COR-L47 (cell line): ENCODE measurements around the gene BNIP5.

ENCODE experiments used
- DNase-seq: peaks from one replicate; lab custom pipeline; 2025; lab: John Stamatoyannopoulos, UW

BNIP5 gene

DNA sequence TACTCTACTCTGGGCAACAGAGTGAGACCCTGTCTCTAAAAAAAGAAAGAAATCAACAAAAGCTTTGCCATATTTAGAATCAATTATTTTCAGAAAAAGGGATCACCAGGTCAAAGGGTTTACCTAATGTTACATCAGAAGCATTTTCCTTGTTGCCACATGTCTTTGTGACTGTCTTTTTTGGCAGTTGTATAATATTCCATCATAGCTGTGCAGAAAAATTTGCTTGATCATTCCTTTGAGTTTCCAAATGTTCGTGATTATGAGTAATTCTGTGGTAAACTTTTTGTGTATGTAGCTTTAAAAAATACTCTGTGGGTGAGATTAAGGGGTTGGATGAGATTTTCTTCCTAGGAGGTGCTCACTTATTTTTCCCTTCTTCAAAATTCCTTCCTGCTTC is 40.4 kb downstream of the BNIP5 start:
- DNase-seq, result no peak

DNA sequence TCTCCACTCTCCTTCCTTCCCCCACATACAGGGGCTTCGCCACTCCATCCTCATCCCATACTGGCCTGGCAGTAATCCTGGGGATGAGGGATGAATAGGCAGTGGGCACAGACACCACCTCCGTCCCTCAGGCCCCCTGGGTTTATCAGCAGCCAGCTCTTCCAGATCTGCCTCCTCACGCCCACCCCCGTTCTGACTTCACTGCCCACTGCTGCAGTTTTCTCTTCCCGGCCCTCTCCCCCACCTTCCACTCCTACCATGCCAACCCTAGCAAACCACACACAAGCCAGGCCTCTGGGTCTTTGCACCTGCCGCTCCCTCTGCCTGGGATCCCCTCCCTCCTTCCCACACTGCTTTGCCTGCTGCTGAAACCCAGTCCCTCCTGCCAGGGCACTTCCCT is 44.5 kb downstream of the BNIP5 start:
- no peak for DNase-seq

DNA sequence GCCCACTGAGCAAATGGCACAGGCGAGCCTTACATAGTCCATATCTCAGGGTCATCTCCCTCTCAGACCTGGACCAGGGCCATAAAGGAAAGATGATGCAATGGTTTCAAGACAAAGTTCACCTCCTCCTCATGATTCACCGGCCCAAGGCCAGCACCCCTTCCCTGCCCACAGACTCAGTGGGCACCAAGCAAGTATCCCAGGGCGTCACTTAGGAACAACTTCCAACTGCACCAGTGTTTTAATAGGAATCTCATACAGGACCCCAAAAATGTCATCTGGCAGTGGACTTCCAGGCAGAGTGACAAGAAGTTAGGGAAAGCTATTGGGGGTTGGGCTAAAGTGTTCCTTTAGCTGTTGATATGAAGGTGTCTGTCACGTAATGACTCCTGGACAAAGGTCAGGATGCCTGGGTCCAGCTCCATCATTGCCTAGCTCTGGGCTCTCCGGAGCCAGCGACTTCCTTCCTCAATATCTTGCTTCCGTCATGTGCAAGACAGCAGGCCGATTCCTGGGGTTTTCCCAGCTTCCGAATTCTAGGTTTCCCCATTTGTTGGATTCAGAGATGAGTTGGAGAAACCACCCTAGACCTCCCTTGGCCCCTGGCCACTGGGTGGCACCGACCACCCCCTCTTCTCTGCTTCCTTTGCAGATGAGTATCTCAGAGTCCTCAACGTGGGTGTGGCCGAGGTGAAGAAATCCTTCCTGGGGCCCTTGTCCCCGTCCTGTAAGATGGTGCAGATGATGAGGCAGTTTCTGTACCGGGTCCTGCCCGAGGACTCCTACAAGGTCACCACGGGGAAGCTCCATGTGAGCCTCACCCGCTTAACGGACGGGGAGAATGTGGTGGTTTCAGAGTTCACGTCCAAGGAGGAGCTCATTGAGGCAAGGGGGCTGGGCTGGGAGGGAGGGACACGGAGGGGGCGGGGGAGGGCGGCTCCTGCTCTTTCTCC is 45.7 kb downstream of the BNIP5 start:
- no peak for DNase-seq

DNA sequence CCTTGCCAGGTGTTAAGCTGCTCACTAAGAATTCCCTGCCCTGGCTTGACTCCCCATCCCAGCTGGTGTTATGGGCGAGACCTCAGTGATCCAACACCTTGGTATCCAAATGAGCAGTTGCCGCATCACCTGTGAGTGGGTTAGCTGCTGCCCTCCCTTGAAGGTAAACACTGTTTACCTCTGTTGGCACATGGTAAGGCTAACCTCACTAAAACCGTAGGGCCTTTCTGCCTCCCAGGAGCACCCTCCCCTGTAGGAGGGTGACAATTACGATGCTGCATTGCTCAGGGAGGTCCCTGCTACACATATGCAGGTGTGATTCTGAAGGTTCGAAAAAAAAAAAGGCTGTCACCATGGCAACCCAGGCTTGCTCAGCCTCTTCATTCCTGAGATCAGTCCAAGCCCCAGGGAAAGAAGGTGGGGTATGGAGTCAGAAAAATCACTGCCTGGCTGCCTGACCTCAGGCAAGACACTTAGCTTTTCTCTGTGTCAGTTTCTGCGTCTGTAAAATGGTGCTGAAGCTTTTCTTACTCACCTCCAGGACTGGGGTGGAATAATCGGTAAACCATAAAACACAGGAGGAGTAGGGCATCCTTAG is 47.3 kb downstream of the BNIP5 start:
- peak; percentile 81 for DNase-seq

DNA sequence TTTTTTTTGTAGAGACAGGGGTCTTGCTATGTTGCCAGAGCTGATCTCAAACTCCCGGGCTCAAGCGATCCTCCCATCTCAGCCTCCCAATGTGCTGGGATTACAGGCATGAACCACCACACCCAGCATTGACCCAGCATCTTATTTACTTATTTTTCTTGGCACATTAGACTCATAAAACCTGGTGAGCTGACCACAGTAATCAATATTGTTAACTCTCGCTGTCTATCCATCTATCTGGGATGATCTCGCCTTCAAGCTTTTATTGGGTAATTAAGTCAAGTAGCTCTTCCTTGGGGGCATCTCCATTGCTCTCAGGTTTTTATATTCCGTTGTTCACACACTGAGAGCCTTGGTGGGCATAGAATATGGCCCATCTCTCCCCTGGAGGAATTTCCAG is 49.8 kb downstream of the BNIP5 start:
- no peak for DNase-seq

DNA sequence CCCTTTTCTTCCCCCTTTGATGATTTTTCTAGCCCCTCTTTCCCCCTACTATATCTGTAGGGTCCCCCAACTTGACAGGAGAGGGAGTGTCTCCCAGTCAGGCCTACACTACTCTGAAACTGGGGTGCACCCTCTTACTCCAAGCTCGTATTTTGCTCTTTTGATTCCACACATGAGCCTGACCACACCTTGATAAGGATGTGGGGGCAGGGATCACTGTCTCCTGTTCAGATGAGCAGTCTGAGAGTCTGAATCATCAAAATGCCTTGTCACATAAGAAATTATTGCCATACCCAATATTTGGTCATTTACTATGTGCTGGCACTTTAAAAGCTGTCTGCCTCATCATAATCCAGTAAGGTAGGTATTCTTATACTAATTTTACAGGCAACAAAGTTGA is 50.9 kb downstream of the BNIP5 start:
- DNase-seq, result no peak

DNA sequence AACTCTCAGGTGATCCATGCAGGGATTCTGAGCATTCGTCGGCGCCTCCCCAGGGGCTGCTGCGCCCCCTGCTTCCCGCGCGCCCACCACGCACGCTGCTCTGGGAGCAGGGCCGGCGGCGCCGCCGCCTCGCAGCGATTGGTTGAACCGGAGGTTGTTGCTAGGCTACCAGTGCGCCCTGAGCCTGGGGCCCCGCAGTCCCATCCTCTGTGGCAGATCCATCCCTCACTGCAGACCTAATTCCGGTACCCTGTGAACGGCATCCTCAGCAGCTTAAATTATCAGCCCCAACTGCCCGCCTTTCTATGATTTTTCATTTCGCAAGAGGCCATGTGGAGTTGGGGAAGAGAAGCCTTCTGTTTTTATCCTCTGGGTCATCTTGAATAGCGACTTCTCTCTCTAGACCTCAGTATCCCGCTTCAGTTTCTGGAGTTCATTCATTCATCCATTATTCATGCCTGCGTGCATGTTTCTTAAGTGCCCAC is 51.5 kb downstream of the BNIP5 start:
- DNase-seq, result no peak

DNA sequence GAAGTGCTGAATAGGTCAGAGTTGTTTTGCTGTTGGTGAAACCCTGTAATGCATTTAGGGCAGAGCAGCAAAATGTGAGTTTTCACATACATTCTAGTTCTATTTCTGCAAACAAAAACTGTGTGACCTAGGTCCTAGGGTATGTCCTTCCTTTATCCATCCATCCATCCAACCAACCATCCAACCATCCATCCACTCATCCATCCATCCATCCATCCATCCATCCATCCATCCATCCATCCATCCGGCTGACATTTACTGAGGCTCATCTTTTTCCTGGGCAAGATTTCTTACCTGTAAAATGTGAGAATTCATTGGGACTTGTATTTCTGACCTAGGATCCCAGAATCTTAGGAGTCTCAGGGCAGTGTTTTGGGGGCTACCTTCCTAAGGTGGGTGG is 52.3 kb downstream of the BNIP5 start:
- no peak for DNase-seq

DNA sequence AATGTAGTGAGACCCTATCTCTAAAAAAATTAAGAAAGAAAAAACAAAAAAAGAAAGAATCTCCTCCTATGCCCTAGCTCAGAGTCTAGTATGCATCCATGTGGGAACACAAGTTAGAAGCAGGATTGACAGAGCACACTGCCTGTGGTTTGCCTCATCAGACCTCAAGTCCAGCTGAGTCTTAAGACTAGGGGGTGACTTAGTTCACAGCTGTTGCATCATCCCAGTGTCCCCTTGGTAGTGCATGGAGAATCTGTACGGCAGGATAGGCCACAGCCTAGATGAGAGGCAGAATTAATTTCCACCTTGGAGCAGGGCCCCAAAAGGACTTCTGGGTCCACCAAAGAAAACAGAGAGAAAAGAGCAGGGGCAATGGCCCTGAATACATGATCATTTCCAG is 53.1 kb downstream of the BNIP5 start:
- no peak for DNase-seq

DNA sequence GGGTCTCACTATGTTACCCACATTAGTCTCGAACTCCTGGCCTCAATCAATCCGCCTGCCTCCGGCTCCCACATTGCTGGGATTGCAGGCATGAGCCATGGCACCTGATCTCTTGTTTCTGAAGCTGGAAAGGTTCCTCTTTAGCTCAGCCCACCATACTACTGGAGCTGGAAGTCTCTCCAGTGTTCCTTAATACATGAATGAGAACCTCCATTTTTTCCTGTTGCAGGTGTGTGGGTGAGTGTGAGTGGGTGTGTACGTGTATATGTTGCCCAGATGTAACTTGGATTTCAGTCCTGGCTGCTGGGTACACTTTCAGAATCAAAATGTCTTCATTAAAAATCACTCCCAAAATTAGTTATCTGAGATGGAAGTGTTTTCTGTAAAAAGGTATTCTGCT is 55.7 kb downstream of the BNIP5 start:
- no peak for DNase-seq

DNA sequence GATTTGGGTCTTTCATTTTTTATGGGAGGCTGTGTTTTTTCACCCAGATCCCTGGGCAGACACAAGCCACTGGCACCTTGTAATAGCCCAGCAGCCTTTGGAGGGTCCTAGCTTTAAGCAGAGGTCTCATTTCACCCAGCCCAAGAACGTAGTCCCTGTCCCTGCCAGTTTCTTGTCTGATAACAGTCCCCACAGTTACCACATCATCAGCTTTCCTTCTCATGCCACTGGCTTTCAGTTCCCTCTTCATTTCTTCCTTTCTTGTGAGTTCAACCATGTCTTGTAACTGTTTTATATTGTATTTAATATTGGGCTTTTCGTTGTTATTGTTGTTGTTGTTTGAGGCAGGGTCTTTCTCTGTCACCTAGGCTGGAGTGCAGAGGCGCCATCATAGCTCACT is 56.2 kb downstream of the BNIP5 start:
- DNase-seq, result no peak

DNA sequence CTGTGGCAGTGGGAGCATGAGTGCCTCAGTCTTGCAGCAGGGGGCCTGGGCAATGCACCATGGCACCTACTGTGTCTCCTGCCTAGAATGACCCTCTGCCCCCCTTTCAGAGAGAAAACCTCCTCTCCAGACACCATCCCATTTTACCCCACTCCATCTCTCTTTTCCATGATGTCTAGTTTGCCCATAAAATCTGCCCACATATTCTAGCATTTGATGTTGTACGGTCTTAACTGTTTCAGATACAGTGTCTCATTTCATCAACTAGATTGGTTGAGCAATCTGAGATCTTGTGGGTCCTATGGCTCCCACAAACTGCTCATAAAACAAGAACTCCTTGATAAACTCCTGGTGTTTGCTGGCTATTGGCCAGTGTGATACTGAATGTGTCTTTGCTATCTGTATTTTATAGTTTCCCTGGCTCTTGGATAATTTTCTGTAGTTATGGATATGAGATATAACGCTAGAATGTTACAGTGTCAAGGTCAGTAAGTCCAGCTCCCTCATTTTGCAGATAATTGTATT is 58.7 kb downstream of the BNIP5 start:
- no peak for DNase-seq

DNA sequence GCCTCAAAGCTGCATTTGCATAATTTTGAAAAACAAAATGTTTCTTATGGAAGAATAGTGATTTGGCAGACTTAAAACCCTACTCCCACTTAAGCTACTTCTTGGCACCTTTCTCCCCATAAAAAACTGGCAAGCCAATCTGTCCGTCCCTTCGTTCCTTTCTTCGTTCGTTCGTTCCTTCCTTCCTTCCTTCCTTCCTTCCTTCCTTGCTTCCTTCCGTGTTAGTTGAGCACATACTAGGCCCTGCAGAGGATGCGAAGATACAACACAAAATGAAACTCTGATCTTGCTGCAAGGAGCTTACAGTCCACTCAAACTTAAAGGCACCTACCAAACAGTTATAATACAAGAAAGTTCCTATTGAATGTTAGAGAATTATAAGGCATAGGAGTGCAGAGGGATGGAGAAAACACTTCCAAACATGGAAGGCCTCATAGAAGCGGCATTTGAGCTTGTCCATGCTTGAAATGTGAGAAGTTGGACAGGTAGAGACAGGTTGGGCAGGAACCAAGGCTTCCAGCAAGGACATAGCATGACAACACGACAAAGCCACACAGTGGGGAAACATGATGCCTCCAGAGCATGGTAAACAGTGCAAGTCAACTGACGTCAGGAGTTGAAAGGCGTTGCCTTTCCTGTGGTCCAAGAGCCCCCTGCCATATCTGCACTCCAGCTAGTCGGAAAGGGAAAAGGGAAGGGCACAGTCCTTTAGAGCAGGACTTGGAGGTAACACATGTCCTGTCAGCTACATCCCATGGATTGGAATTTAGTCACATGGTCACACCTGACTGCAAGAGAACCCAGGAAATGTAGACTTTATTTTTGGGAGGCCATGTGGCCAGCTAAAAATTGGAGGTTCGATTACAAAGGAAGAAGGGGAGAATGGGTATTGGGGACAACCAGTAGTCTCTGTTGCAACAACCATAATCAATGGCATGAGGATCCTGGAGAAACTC is 59.8 kb downstream of the BNIP5 start:
- no peak for DNase-seq

DNA sequence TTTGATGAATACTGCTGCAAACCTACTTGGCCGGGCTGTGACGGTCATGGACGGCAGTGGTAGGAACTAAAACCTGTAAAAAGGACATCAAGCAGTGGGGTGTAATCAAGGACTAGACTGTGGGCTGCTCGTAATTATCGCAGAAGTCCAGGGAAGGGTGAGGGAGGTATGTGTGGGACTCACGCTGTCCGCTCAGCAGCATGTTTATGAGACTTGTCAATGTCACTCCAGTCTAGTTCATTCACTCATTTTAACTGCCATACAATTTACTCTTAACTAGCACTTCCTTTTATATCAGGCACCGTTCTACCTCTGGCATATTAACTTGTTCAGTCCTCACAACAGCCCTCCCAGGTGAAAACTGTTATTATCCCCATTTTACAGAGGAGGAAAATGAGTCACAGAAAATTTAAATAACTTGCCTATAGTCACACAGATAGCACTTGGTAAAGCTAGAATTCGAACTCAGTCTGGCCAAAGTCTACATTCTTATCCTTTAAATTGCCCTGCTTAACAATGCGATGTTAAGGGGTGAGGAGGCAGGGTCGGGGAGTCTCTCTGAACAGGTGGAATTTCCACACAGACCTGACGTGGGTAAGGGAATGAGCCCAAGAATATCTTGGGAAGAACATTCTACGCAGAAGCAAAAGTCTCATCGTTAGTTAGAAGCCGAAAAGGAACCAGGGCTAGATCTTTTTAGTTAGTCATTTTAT is 62.7 kb downstream of the BNIP5 start:
- no peak for DNase-seq

DNA sequence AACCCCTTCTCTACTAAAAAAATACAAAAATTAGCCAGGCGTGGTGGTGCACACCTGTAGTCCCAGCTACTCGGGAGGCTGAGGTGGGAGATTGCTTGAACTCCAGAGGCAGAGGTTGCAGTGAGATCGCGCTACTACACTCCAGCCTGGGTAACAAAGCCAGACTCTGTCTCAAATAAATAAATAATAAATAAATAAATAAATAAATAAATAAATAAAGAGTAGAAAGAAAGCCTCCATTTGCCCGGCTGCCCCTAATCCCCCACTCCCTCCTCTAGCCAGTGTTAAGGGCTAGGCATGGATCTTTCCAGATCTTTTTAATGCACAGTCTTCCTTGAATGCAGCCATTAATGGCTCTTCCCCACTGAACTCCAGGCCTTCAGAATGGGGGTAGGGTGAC is 63.6 kb downstream of the BNIP5 start:
- no peak for DNase-seq

DNA sequence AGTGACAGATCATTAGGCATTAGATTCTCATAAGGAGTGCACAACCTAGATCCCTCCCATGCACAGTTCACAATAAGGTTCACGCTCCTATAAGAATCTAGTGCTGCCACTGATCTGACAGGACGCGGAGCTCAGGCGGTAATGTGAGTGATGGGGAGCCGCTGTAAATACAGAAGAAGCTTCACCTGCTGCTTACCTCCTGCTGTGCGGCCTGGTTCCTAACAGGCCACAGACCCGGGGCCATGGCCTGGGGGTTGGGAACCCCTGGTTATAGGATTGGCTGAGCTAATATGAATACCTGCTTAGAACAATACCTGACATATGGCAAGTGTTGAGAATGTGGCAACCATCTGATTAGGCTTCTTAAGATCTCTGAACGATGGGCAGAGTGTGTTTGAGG is 64.5 kb downstream of the BNIP5 start:
- DNase-seq, result no peak

DNA sequence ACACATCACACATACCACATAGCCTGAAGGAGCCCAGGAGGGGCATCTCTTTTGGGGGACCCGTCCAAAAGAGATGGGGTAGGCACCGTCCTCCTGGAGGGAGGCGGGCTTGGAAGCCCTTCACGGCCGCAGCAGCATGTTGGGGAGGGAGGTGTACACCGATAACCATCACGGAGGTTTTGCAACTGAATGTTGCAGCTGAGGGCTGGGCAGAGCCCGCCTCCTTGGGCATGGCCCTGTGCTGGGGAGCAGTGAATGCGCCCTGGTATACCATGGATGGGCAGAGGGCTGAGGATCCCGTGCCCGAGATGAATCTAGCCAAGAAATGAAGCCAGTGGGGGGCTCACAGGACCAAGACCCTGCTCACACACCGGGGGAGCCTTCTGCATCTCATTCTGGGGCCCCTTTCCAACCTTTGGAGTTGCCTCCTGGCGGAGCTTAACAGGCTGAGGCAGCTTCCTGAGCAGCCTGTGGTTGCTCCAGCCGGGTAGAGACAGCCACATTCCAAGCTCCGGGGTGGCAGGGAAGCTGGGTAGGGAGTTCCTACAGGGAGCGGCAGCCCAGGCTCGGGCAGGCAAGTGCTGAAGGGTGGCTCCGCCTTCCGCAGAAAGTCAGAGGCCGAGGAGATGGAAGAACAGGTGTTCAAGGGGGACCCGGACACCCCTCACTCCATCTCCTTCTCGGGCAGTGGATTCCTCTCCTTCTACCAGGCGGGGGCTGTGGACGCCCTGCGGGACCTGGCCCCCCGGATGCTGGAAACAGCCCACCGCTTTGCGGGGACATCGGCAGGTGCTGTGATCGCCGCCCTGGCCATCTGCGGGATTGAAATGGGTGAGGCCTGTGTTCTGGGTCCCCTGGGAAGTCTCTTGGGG is 66.6 kb downstream of the BNIP5 start, which contains the start of gene PNPLA1:
Gene PNPLA1 (plus strand): TSS at position 227 of the 872 bp plus-strand sequence. CDS start 400 bp downstream, at position 627.
- no peak for DNase-seq

DNA sequence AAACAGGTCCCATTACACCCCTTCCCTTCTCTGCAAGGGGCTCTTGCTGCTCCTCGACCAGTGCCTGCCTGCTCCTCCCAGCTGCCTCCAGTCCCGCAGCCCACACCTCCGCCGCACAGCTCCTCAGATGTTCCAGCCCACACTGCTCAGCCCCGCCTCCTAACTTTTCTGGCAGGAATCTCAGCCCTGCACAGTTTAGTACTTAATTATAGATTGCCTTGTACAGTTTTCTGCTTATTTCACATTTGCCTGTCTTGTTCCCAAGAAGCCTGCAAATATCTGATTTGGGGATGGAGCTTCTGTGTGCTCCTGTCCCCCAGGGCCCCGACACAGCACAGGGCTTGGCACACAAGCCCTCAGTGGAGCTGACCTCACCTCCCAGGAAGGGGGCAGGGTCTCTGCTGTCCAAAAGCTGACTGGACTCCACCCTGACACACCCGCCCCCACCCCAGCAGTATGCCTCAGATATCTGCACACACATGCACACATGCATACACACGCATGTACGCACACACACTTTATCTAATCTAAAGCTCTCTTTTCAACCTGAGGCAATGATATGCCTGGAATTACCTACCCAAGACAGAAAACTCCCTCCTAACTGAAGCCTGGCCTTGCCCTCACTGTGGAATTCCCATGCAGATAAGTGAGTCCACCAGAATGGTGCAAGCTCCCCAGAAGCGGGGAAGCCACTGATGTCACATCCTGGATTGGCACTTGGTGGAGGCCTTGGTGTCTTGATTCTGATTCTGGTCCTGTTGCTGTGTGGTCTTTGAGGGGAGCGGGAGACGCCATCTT is 68.0 kb downstream of the BNIP5 start:
- DNase-seq, result no peak

DNA sequence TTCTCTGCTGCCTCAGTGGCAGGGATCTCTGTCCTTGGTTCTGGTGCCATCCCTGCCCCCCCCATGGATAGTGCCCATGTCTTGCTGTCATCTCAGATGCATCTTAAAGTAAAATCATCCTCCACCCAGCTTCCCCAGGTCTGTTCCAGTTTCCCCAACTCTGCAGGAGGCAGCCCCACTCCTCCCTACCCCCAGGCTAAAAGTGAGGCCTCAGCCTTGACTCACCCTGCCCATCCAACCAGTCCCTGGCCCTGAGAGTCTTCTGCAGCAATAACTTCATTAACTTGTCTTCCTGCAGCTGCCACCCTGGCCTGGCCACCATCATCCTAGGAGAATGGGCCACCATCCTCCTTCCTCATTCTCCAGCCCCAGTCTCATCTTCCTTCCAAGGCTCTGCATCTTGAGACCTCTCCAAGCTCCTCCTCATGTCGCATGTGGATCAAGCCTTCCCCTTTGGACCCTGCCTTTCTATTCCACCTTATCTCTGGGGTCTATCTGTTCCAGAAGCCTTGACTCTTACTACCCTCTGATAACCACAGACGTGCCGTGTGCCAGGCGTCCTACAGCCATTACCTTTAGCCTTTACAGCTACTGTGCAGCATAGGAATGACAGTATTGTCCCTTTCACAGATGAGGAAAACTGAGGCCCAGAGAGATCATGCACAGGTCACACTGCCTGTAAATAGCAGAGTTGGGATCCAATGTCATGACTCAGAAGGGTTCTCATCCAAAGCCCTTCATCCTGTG is 68.8 kb downstream of the BNIP5 start:
- DNase-seq, result no peak
